Esophagus squamous epithelium (tissue), 4 donors: ENCODE data around the gene ABCG2.

Experiments used
- CTCF ChIP-seq, 6 experiments: fragments of 450-650 bp in 4 of 6; fragments of 200-600 bp in 2 of 6; sonication (generic) in 2 of 6; IDR thresholded peaks; one replicate each; pipeline ENCODE4 v1.5.1; 2016 to 2019; ENCODE audit warnings: antibody characterized with exemption in 6 of 6, mild to moderate bottlenecking in 4 of 6, moderate library complexity in 4 of 6
- POLR2A ChIP-seq, 4 donors: fragments of 450-650 bp; IDR thresholded peaks; one replicate each; pipeline ENCODE4 v1.6.1; 2017; ENCODE audit warnings: antibody characterized with exemption in 4 of 4, mild to moderate bottlenecking in 4 of 4, moderate library complexity in 3 of 4

- TF ChIP-seq CTCF (IDR thresholded peaks at IDR 0.05) (no peak), POLR2A (IDR thresholded peaks at IDR 0.05) (no peak)
Measured at GRCh38 chr4:88179261-88179660, 20.8 kb upstream of the ABCG2 start.
